Mucosa of stomach (tissue), 1 donor: ENCODE results near the gene TACC3.

Source experiments
- H3K27me3 ChIP-seq: one replicate; pipeline ENCODE4 v1.7.0; 2013; ENCODE audit warnings: mild to moderate bottlenecking, low read length; ENCODE audit not compliant: control insufficient read depth, insufficient read depth
- H3K36me3 ChIP-seq: one replicate; pipeline ENCODE4 v1.7.0; 2013; ENCODE audit warnings: low read length; ENCODE audit not compliant: control insufficient read depth, insufficient read depth
- H3K4me1 ChIP-seq: one replicate; pipeline ENCODE4 v1.7.0; 2013; ENCODE audit warnings: mild to moderate bottlenecking, low read length; ENCODE audit not compliant: control insufficient read depth, insufficient read depth
- H3K4me3 ChIP-seq: one replicate; pipeline ENCODE4 v1.7.0; 2013; ENCODE audit warnings: low read length
- H3K9ac ChIP-seq: one replicate; pipeline ENCODE4 v1.7.0; 2013; ENCODE audit warnings: mild to moderate bottlenecking, low read length, moderate library complexity
- H3K9me3 ChIP-seq: one replicate; pipeline ENCODE4 v1.7.0; 2013; ENCODE audit warnings: mild to moderate bottlenecking, low read length, moderate library complexity; ENCODE audit not compliant: control insufficient read depth
- donor health status: Pancreatic carcinoma.

TACC3 gene

DNA sequence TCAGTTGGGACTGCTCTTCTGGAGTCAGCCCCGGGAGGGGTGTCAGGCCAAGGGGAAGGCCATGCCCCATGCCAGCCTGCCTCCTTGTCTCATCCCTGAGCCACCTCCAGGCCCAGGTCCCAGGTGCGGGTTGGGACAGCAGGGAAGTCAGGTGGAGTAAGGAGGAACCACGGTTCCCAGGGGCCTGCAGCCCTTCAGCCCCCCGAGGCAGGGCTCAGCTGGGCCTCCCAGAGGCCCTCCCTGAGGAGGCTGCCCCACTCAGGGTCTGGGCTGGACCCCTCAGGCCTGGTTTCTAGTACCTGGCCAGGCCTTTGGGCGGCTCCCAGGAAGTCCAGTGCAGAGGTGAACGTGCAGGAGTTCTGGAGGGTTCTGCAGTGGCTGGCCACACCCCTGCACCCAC, 48.4 kb downstream of the TACC3 start:
- Histone ChIP-seq H3K4me3 (no peak overlapping the region), H3K4me1 (peaks cover 12% of the 10 kb centered on the region), H3K9ac (no peak overlapping the region), H3K36me3 (no peaks in the 10 kb centered on the region), H3K9me3 (no peaks in the 10 kb centered on the region), H3K27me3 (peaks cover 49% of the 10 kb centered on the region)

DNA sequence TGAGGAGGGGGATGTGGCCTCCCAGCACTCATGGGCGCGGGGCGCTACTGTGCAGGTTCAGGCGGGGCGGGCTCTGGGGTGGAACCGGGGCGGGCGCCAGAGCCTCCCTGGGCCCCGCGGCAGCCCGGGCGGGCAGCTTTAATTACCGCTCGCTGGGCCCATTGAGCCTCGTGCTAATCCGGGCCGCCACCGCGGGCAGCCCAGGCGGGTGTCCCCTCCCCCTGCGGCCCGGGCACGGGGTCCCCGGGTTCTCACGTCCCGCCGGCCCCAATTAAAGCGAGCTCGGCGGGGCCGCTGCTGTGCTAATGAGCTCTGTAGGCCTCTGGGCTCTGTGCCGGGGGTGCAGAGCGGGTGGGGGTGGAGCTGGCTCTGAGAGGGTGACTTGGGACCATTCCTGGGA, 48.9 kb downstream of the TACC3 start:
- Histone ChIP-seq H3K36me3 (no peaks in the 10 kb centered on the region), H3K4me3 (no peak overlapping the region), H3K9ac (no peak overlapping the region), H3K9me3 (no peaks in the 10 kb centered on the region), H3K27me3 (peaks cover 44% of the 10 kb centered on the region), H3K4me1 (peaks cover 12% of the 10 kb centered on the region)

- H3K36me3 ChIP-seq, result no peaks in the 10 kb centered on the region
- H3K27me3 ChIP-seq, result peaks cover 42% of the 10 kb centered on the region
- no peak overlapping the region for H3K9ac ChIP-seq
- H3K4me1 ChIP-seq, result peaks cover 12% of the 10 kb centered on the region
- no peak overlapping the region for H3K4me3 ChIP-seq
- no peaks in the 10 kb centered on the region for H3K9me3 ChIP-seq
Measured at GRCh38 chr4:1770791-1771231, 49.5 kb downstream of the TACC3 start.

DNA sequence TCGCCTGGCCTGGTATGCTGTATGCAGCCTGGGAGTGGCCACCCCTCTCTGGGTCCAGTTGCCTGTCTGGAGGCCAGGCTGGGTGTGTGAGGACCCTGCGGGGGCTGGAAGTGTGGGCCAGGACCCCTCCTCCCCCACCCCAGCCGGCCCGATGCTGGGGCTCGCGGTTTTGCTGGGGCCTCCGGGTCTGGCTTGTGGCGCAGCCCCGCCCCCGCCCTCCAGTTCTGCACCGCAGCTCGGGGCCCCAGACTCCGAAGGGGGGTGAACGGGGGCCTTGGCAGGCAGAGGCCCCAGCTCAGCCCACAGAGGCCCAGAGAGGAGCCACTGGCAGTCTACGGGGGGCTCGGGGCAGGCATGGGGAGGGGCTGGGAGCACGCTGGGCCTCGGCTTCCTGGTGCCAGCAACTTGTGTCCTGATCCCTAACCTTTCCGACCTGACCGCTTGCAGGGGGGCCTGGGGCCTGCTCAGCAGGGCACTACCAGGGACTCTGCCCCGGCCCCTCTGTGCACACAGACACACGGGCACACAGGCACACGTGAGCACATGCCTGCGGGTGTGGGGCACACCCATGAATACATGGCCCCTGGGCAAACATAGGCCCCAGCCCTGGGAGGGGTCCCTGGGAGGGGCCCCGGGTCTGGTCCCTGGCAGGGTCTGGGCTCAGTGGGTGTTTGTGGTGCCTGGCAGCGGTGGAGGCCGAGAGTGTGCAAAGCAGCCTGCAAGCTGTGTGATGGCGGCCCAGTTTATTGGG, 50.4 kb downstream of the TACC3 start:
- H3K4me1 ChIP-seq, result peaks cover 12% of the 10 kb centered on the region
- H3K4me3 ChIP-seq, result no peak overlapping the region
- H3K9ac ChIP-seq, result no peak overlapping the region
- H3K9me3 ChIP-seq, result no peaks in the 10 kb centered on the region
- H3K36me3 ChIP-seq, result no peaks in the 10 kb centered on the region
- H3K27me3 ChIP-seq, result peaks cover 37% of the 10 kb centered on the region

DNA sequence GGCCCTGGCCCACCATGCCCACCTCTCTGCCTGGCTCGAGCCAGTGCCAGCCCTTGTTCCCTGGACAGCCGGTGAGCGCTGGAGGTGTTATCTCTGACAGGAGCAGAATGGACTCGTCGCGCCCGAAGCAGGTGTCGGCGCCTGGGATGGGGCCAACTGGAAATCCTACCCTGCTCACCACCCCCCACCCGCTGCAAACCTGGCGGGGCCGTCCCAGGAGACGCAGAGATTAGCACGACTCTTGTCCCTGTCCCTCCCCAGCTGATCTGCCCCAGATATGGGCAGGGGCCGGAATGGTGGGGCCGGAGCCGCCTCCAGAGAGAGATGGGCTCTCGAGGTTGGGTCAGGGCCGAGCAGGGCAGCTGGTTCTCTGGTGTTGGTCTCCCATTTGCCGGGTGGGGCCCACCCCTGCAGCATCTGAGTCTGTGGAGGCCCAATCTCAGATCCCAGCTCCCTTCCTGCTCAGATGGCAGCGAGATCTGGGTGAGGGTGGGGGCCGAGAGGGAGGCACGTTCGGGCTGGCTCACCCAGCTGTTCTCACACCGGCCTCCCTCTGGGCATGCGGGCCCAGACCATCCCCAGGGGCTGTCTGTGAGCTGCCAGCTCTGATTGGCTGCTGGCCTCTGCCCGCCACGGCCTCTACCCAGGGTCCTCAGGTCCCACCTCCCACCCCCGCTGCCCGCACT, 51.7 kb downstream of the TACC3 start:
- Histone ChIP-seq H3K27me3 (peaks cover 43% of the 10 kb centered on the region), H3K9me3 (no peaks in the 10 kb centered on the region), H3K4me1 (peaks cover 12% of the 10 kb centered on the region), H3K9ac (no peak overlapping the region), H3K4me3 (no peak overlapping the region), H3K36me3 (no peaks in the 10 kb centered on the region)

DNA sequence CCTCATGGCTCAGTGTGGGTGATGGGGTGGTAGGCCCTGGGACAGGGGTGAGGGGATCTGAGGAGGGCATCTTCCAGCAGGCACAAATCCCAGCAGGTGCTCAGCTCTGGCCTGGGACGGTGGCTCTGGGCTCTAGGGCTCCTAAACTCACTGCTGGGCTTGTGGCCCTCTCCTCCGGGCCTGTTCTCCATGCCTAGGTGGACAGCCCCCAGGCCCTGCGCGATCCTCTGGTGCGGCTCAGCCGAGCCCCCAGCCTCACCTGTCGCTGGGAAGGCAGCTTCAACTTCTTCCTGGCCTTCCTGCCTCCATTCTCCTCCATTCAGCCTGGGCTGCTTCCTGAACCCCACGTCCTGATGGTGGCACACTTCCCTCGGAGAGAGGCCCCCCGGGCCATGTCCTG, 52.4 kb downstream of the TACC3 start:
- peaks cover 39% of the 10 kb centered on the region for H3K27me3 ChIP-seq
- no peaks in the 10 kb centered on the region for H3K9me3 ChIP-seq
- H3K36me3 ChIP-seq, result no peaks in the 10 kb centered on the region
- no peak overlapping the region for H3K9ac ChIP-seq
- H3K4me1 ChIP-seq, result peaks cover 12% of the 10 kb centered on the region
- no peak overlapping the region for H3K4me3 ChIP-seq

DNA sequence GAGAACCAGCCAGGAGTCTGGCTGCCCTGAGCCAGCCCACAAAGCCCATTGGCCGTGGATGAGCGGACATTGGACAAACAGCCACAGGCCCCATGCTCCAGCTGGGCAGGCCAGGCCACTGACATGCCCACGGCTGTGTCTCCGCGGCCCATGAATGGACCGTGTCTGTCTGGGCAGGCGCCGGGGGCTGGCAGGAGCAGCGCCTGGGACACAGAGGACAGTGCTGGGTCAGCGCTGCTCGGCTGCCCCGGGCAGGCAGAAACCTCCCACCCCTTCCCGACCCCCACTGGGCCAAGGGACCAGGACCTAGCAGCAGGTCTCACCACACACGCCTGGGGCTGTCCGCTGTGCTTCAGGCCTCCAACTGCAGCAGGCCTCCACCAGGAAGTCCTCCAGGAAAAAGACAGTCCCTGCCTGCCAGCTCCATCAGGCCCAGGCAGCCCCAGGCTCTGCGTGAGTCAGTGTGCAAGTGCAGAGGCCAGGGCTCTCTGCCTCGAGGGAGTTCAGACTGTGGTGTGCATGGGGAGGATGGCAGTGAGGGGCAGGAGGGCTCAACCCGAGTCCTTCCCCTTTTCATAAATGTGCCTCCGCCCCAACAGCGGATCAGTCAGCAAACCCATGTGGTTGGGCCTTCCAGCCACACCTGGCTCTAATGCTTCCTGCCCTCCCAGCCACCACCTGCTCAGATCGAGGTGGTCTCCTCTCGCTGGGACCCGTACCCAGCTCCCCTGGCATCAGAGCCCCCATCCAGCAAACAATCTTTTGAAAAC, 54.6 kb downstream of the TACC3 start:
- Histone ChIP-seq H3K9me3 (no peaks in the 10 kb centered on the region), H3K27me3 (peaks cover 35% of the 10 kb centered on the region), H3K36me3 (no peaks in the 10 kb centered on the region), H3K9ac (no peak overlapping the region), H3K4me1 (peaks cover 12% of the 10 kb centered on the region), H3K4me3 (no peak overlapping the region)

- Histone ChIP-seq H3K9ac (no peak overlapping the region), H3K4me3 (no peak overlapping the region), H3K27me3 (peaks cover 31% of the 10 kb centered on the region), H3K9me3 (no peaks in the 10 kb centered on the region), H3K36me3 (no peaks in the 10 kb centered on the region), H3K4me1 (peaks cover 12% of the 10 kb centered on the region)
Measured at GRCh38 chr4:1776521-1777161, 55.3 kb downstream of the TACC3 start.

DNA sequence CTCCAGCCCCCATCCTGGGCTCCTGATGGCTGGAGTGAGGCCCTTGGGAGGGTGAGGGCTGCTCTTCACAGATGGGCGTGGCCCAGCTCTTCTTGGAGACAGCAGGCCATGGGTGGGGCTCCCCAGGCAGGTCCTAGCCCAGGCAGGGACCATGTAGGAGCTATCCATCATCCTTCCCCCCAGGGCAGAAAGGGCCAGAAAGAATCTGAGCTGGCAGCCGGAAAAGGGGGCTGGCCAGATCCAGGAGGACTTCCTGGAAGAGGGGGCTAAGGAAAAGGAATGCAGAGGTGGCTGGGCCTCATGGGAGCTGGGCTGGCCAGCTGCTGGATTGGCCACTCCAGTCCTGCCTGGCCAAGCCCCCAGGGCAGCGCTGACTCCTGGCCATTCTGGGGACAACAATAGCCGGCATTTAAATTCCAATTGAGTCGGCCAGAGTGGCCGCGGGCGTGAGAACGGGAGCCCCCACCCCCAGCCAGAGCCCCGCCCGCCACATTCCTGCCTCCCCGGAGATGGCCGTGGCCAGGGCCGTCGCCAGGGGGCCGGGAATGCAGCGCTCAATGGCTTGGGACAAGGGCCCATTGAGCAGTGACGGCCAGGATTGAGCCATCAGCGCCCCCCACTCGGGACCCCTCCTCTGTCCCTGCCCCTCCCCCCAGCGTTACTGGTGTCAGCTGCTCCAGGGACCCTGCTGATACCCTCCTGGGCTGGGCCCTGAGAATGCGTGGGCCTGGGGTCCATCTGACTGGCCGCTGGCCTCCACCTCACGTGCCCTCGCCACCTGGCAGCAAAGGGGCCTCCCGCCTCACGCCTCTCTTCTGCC, 56.7 kb downstream of the TACC3 start:
- H3K9me3 ChIP-seq, result no peaks in the 10 kb centered on the region
- no peak overlapping the region for H3K9ac ChIP-seq
- peaks cover 1% of the 10 kb centered on the region for H3K4me1 ChIP-seq
- no peaks in the 10 kb centered on the region for H3K36me3 ChIP-seq
- H3K4me3 ChIP-seq, result no peak overlapping the region
- peaks cover 19% of the 10 kb centered on the region for H3K27me3 ChIP-seq

- no peak overlapping the region for H3K9ac ChIP-seq
Measured at GRCh38 chr4:1778642-1779392, 57.5 kb downstream of the TACC3 start.

More at GRCh38 chr4:1778642-1779392, 57.5 kb downstream of the TACC3 start:
- peaks cover 18% of the 10 kb centered on the region for H3K27me3 ChIP-seq
- H3K9me3 ChIP-seq, result no peaks in the 10 kb centered on the region
- H3K36me3 ChIP-seq, result no peaks in the 10 kb centered on the region
- no peaks in the 10 kb centered on the region for H3K4me1 ChIP-seq
- H3K4me3 ChIP-seq, result no peak overlapping the region
